ENCODE results near the gene CATSPERB.
"Not testable (repeated sequence)": the region's sequence is repeated elsewhere in the genome, so short reads cannot be mapped to it uniquely, and the experiment has no call there.

Gene CATSPERB

DNA sequence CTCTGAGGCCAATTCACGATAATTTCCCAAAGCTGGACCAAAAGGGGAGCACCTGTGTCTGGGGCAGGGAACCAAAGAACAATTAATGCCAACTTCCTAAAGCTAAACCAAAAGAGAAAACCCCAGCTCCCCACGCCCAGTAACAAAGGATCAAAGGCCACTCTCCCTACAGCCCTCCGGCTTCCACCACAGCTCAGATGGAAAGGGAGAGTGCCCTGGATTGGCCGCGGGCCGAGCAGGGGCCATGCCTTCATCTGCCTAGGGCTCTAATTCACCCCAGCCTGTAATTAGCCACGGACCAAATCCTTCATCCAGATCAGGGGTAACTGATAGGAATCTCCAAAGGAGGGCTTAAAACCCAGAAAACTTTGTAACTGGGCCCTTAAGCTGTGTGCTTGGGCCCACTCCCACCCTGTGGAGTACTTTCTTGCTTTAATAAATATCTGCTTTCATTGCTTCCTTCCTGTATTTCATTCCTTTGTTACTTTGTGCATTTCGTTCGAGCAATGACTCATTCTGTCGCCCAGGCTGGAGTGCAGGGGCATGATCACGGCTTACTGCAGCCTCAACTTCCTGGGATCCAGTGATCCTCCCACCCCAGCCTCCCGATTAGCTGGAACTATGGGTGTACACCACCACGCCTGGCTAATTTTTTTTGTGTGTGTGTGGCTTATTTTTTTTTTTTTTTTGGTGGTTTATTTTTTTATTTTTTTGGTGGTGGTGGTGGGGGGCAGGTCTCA is 156.2 kb downstream of the CATSPERB start:
- no peak for DNase-seq (ENCODE audit: low read depth)

DNA sequence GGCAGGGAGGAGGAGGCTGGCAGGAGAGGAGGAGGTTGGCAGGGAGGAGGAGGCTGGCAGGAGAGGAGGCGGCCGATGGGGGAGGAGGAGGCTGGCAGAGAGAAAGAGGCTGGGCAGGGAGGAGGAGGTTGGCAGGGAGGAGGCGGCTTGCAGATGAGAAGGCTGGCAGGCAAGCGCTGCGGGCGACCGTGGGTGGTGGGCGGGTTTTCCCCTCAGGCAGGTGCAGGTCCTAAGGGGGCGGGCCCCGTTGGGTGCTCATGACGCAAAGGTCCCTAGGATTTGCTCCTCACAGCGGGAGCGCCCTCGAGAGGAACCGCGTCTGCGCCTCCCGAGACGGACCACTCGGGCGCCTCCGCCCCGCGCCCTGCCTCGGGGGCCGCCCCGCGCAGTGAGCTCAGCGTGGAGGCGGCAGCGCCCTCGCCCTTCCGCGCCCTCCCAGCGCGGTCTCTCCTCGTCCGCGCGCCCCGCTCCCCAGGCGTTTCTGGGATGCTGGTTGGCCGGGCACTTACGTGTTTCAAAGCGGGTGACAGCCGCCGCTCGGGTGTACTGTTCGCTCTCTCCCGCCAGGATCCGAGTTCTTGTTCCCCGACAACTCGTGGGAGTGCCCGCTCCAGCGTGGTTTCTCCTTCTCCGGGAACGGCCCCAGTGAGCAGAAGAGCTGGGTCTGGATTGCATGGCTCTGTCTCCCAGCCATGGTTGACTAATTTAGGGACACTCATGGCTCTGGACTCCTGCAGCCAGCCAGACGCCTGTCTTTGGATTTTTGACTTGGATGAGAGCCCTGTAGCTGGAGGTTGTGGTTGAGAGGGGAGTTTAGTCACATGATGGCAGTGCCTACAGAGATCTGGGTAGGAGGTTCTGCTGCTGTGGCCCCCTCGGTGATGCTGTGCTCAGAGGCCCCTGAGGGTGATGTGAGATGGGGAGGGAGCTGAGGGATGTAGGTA is 157.7 kb downstream of the CATSPERB start:
- peak; percentile 59 for DNase-seq (ENCODE audit: low read depth)

- no peak for DNase-seq (ENCODE audit: low read depth)
Observed at GRCh38 chr14:91573528-91573893, 158.4 kb downstream of the CATSPERB start.

GRCh38 chr14:91570021-91570420 is 161.9 kb downstream of the CATSPERB start:
- no peak for DNase-seq (ENCODE audit: low read depth)

DNA sequence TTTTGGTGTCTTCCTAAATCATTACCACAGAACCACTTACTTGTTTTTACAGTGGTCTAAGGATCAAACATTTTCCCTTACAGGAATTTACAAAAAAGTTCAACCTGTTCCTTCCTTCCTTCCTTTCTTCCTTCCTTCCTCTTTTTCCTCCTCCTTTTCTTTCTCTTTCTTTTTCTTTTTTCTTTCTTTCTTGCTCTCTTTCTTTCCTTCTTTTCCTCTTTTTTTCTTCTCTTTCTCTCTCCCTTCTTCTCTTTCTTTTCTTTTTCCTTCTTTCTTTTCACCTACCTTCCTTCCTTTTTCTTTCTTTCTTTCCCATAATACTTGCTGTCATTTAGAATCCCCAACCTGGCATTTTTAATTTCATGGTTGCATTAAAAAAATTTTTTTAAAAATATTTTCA is 162.6 kb downstream of the CATSPERB start:
- no peak for DNase-seq (ENCODE audit: low read depth)

- DNase-seq (ENCODE audit: low read depth), result no peak
Observed at GRCh38 chr14:91568626-91569025, 163.3 kb downstream of the CATSPERB start.

DNA sequence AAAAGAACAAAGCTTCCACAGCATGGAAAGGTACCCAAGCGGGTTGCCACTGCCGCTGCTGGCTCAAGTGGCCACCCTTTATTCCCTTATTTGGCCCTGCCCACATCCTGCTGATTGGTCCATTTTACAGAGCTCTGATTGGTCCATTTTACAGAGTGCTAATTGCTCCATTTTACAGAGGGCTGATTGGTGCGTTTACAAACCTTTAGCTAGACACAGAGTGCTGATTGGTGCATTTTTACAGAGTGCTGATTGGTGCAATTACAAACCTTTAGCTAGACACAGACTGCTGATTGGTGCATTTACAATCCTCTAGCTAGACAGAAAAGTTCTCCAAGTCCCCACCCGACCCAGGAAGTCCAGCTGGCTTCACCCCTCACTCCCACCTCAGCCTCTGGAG is 164.1 kb downstream of the CATSPERB start:
- DNase-seq (ENCODE audit: low read depth), result not testable (repeated sequence)

- no peak for DNase-seq (ENCODE audit: low read depth)
Observed at GRCh38 chr14:91555531-91555930, 176.4 kb downstream of the CATSPERB start.

DNA sequence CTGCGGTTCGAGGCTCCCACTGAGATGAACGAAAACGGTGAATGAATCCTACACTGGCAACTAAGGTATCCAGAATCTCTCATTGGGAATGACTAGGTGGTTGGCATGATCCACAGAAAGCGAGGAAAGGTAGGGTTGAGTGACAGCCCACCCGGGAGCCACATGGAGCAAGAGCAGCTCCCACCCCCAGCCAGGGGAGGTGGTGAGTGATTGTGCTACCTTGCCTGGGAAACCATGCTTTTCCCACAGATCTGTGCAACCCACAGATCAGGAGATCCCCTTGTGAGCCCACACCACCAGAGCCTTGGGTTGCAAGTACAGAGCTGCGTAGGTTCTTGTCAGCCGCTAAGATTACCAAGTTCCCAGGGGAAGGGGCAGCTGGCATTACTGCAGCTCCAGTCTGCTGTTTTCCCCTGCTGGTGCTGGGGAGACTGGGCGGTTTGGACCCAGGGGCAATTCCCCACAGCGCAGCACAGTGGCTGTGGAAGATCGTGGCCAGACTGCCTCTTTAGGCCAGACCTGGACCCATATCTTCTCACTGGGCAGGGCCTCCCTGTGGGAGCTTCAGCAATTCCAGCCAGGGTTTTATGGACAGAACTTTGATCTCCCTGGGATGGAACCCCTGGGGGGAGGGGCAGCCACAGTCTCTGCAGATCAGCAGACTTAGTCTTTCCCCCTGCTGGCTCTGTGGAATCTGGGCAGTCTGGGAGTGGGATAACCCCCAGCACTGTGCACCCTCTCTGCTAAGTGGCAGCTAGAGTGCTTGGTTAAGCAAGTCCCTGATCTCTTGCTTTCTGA is 177.2 kb downstream of the CATSPERB start:
- no peak for DNase-seq (ENCODE audit: low read depth)

- DNase-seq (ENCODE audit: low read depth), result no peak
Observed at GRCh38 chr14:91548108-91548507, 183.8 kb downstream of the CATSPERB start.

GRCh38 chr14:91545946-91546716 is 185.8 kb downstream of the CATSPERB start:
- DNase-seq (ENCODE audit: low read depth), result no peak

DNA sequence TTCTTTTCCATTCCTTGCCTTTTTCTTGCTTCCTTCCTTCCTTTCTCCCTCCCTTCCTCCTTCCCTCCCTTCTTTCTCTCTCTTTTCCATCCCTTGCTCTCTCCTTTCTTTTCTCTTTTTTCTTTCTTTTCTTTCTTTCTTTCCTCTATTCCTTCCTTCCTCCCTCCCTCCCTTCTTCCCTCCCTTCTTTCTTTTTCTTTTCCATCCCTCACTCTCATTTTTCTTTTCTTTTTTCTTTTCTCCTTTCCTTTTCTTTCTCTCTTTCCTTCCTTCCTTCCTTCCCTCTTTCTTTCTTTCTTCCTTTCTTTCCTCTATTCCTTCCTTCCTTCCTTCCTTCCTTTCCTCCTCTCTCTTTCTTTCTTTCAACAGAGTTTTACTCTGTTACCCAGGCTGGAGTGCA is 186.7 kb downstream of the CATSPERB start:
- DNase-seq (ENCODE audit: low read depth), result no peak

GRCh38 chr14:91536327-91536726 is 195.6 kb downstream of the CATSPERB start:
- no peak for DNase-seq (ENCODE audit: low read depth)

DNA sequence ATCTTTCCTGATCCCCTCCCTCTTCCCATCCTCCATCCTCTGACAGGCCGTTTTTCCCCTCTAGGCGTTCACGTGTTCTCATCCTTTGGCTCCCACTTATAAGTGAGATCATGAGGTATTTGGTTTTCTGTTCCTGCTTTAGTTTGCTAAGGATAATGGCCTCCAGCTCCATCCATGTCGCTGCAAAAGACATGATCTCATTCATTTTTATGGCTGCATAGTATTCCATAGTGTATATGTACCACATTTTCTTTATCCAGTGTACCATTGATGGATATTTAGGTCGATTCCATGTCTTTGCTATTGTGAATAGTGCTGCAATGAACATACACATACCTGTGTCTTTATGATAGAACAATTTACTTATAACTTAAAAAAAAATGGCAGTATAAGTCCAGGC is 197.8 kb downstream of the CATSPERB start:
- DNase-seq (ENCODE audit: low read depth), result not testable (repeated sequence)

DNA sequence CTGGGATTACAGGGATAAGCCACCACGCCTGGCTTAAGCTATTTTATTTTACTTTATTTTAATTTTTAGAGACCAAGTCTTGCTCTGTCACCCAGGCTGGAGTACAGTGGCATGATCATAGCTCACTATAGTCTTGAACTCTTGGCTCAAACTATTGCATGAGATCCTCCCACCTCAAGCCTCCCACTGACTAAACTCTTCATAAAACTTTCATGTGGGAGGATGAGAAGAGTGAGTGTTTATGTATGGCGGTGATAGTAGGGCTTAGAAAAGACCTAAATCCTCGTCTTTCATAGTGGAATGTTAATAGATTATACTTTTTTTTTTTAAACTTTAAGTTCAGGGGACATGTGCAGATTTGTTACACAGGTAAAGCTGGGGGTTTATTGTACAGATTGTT is 198.3 kb downstream of the CATSPERB start:
- no peak for DNase-seq (ENCODE audit: low read depth)

Measured in activated T-cell treated with anti-CD3 and anti-CD28 coated beads for 1 hour (primary cell).